ENCODE results near the gene MS4A4E.

DNA sequence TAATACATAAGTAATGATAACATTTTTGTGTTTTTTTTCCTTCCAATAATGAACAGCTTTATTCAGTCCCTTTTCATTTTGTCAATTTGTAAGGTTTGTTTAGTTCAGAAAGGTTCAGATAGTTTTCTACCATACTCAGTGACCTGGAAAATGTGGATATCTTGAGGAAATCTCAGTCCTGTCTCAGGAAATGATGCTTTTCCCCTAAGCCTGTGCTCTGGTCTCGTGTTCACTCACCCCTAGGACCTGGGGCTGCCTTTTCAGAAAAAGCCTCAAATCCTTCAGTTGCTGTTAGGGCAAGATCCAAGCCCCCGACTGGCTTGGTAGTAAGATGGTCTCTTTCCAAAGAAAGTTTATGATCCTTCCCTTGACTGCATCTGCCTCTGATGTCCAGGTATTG, 81.8 kb downstream of the MS4A4E start:
- TF ChIP-seq, protein P1, sequence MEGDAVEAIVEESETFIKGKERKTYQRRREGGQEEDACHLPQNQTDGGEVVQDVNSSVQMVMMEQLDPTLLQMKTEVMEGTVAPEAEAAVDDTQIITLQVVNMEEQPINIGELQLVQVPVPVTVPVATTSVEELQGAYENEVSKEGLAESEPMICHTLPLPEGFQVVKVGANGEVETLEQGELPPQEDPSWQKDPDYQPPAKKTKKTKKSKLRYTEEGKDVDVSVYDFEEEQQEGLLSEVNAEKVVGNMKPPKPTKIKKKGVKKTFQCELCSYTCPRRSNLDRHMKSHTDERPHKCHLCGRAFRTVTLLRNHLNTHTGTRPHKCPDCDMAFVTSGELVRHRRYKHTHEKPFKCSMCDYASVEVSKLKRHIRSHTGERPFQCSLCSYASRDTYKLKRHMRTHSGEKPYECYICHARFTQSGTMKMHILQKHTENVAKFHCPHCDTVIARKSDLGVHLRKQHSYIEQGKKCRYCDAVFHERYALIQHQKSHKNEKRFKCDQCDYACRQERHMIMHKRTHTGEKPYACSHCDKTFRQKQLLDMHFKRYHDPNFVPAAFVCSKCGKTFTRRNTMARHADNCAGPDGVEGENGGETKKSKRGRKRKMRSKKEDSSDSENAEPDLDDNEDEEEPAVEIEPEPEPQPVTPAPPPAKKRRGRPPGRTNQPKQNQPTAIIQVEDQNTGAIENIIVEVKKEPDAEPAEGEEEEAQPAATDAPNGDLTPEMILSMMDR (IDR thresholded peaks at IDR 0.05), result no peak
- TF ChIP-seq, protein P2, sequence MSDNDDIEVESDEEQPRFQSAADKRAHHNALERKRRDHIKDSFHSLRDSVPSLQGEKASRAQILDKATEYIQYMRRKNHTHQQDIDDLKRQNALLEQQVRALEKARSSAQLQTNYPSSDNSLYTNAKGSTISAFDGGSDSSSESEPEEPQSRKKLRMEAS (CRISPR knock-in tag; IDR thresholded peaks at IDR 0.05), result no peak
- TF ChIP-seq, protein P3, sequence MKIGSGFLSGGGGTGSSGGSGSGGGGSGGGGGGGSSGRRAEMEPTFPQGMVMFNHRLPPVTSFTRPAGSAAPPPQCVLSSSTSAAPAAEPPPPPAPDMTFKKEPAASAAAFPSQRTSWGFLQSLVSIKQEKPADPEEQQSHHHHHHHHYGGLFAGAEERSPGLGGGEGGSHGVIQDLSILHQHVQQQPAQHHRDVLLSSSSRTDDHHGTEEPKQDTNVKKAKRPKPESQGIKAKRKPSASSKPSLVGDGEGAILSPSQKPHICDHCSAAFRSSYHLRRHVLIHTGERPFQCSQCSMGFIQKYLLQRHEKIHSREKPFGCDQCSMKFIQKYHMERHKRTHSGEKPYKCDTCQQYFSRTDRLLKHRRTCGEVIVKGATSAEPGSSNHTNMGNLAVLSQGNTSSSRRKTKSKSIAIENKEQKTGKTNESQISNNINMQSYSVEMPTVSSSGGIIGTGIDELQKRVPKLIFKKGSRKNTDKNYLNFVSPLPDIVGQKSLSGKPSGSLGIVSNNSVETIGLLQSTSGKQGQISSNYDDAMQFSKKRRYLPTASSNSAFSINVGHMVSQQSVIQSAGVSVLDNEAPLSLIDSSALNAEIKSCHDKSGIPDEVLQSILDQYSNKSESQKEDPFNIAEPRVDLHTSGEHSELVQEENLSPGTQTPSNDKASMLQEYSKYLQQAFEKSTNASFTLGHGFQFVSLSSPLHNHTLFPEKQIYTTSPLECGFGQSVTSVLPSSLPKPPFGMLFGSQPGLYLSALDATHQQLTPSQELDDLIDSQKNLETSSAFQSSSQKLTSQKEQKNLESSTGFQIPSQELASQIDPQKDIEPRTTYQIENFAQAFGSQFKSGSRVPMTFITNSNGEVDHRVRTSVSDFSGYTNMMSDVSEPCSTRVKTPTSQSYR (CRISPR knock-in tag; IDR thresholded peaks at IDR 0.05), result no peak
- TF ChIP-seq CREM (CRISPR knock-in tag; IDR thresholded peaks at IDR 0.05) (no peak), JUN (CRISPR knock-in tag; IDR thresholded peaks at IDR 0.05) (no peak), SOX15 (CRISPR knock-in tag; IDR thresholded peaks at IDR 0.05) (no peak), CBFB (CRISPR knock-in tag; IDR thresholded peaks at IDR 0.05; ENCODE audit: low read depth) (no peak)
- TF ChIP-seq, protein P4, sequence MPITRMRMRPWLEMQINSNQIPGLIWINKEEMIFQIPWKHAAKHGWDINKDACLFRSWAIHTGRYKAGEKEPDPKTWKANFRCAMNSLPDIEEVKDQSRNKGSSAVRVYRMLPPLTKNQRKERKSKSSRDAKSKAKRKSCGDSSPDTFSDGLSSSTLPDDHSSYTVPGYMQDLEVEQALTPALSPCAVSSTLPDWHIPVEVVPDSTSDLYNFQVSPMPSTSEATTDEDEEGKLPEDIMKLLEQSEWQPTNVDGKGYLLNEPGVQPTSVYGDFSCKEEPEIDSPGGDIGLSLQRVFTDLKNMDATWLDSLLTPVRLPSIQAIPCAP (CRISPR knock-in tag; IDR thresholded peaks at IDR 0.05), result no peak
- TF ChIP-seq, protein P5, sequence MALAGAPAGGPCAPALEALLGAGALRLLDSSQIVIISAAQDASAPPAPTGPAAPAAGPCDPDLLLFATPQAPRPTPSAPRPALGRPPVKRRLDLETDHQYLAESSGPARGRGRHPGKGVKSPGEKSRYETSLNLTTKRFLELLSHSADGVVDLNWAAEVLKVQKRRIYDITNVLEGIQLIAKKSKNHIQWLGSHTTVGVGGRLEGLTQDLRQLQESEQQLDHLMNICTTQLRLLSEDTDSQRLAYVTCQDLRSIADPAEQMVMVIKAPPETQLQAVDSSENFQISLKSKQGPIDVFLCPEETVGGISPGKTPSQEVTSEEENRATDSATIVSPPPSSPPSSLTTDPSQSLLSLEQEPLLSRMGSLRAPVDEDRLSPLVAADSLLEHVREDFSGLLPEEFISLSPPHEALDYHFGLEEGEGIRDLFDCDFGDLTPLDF (CRISPR knock-in tag; IDR thresholded peaks at IDR 0.05), result no peak
- TF ChIP-seq, protein P6, sequence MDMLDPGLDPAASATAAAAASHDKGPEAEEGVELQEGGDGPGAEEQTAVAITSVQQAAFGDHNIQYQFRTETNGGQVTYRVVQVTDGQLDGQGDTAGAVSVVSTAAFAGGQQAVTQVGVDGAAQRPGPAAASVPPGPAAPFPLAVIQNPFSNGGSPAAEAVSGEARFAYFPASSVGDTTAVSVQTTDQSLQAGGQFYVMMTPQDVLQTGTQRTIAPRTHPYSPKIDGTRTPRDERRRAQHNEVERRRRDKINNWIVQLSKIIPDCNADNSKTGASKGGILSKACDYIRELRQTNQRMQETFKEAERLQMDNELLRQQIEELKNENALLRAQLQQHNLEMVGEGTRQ (CRISPR knock-in tag; IDR thresholded peaks at IDR 0.05), result no peak
- TF ChIP-seq, protein P7, sequence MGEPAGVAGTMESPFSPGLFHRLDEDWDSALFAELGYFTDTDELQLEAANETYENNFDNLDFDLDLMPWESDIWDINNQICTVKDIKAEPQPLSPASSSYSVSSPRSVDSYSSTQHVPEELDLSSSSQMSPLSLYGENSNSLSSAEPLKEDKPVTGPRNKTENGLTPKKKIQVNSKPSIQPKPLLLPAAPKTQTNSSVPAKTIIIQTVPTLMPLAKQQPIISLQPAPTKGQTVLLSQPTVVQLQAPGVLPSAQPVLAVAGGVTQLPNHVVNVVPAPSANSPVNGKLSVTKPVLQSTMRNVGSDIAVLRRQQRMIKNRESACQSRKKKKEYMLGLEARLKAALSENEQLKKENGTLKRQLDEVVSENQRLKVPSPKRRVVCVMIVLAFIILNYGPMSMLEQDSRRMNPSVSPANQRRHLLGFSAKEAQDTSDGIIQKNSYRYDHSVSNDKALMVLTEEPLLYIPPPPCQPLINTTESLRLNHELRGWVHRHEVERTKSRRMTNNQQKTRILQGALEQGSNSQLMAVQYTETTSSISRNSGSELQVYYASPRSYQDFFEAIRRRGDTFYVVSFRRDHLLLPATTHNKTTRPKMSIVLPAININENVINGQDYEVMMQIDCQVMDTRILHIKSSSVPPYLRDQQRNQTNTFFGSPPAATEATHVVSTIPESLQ (CRISPR knock-in tag; IDR thresholded peaks at IDR 0.05), result no peak
